ENCODE measurements around the gene RAC3. TPM values are rescaled to one million over a fixed set of nuclear protein-coding genes. Genes with fewer than 3 reads are reported as not detected.
A peak's percentile ranks its signal among the peaks of the same experiment; 100 is the strongest.

RAC3 gene
- total and polyA plus RNA-seq, 9 of the 15 experiments (the other 6 are each of a cell fraction or from before 2014, with no cell fraction given): 0.23 to 292 (median 118) TPM

DNA sequence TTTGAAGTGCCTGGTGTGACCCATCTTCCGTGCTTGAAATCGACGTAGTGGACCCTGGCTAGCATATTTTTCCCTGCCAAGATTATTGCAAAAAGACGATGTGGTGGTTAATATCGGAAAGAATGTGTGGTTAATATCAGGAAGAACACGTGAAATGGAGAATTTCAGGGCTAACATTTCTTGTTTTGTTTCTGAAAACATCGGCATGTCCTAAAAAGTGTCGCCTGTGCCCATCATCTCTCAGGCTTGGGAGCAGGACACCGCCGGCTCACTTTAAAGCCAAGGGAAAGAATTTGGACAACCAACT is 6.4 kb downstream of the RAC3 start (continued):
- TF ChIP-seq, protein P1, sequence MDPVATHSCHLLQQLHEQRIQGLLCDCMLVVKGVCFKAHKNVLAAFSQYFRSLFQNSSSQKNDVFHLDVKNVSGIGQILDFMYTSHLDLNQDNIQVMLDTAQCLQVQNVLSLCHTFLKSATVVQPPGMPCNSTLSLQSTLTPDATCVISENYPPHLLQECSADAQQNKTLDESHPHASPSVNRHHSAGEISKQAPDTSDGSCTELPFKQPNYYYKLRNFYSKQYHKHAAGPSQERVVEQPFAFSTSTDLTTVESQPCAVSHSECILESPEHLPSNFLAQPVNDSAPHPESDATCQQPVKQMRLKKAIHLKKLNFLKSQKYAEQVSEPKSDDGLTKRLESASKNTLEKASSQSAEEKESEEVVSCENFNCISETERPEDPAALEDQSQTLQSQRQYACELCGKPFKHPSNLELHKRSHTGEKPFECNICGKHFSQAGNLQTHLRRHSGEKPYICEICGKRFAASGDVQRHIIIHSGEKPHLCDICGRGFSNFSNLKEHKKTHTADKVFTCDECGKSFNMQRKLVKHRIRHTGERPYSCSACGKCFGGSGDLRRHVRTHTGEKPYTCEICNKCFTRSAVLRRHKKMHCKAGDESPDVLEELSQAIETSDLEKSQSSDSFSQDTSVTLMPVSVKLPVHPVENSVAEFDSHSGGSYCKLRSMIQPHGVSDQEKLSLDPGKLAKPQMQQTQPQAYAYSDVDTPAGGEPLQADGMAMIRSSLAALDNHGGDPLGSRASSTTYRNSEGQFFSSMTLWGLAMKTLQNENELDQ (CRISPR knock-in tag; IDR thresholded peaks at IDR 0.05; ENCODE audit: borderline replicate concordance): no peak
- TF ChIP-seq SP1 (CRISPR knock-in tag; IDR thresholded peaks at IDR 0.05): 0 out of 2 replicates have a peak, but pooled peaks have one; percentile 80
- no peak for TF ChIP-seq HNRNPLL (IDR thresholded peaks at IDR 0.05; ENCODE audit: low read depth, low read length, poor library complexity, severe bottlenecking)
- no peak for TF ChIP-seq ZNF431 (CRISPR knock-in tag; IDR thresholded peaks at IDR 0.05)
- no peak for TF ChIP-seq ATF1 (CRISPR knock-in tag; IDR thresholded peaks at IDR 0.05)
- TF ChIP-seq ATF1 (tag; IDR thresholded peaks at IDR 0.05): no peak
- TF ChIP-seq, protein P2, sequence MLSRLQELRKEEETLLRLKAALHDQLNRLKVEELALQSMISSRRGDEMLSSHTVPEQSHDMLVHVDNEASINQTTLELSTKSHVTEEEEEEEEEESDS (CRISPR knock-in tag; IDR thresholded peaks at IDR 0.05): no peak
- TF ChIP-seq PHF20 (IDR thresholded peaks at IDR 0.05; ENCODE audit: partially characterized antibody): no peak
- TF ChIP-seq, protein P3, sequence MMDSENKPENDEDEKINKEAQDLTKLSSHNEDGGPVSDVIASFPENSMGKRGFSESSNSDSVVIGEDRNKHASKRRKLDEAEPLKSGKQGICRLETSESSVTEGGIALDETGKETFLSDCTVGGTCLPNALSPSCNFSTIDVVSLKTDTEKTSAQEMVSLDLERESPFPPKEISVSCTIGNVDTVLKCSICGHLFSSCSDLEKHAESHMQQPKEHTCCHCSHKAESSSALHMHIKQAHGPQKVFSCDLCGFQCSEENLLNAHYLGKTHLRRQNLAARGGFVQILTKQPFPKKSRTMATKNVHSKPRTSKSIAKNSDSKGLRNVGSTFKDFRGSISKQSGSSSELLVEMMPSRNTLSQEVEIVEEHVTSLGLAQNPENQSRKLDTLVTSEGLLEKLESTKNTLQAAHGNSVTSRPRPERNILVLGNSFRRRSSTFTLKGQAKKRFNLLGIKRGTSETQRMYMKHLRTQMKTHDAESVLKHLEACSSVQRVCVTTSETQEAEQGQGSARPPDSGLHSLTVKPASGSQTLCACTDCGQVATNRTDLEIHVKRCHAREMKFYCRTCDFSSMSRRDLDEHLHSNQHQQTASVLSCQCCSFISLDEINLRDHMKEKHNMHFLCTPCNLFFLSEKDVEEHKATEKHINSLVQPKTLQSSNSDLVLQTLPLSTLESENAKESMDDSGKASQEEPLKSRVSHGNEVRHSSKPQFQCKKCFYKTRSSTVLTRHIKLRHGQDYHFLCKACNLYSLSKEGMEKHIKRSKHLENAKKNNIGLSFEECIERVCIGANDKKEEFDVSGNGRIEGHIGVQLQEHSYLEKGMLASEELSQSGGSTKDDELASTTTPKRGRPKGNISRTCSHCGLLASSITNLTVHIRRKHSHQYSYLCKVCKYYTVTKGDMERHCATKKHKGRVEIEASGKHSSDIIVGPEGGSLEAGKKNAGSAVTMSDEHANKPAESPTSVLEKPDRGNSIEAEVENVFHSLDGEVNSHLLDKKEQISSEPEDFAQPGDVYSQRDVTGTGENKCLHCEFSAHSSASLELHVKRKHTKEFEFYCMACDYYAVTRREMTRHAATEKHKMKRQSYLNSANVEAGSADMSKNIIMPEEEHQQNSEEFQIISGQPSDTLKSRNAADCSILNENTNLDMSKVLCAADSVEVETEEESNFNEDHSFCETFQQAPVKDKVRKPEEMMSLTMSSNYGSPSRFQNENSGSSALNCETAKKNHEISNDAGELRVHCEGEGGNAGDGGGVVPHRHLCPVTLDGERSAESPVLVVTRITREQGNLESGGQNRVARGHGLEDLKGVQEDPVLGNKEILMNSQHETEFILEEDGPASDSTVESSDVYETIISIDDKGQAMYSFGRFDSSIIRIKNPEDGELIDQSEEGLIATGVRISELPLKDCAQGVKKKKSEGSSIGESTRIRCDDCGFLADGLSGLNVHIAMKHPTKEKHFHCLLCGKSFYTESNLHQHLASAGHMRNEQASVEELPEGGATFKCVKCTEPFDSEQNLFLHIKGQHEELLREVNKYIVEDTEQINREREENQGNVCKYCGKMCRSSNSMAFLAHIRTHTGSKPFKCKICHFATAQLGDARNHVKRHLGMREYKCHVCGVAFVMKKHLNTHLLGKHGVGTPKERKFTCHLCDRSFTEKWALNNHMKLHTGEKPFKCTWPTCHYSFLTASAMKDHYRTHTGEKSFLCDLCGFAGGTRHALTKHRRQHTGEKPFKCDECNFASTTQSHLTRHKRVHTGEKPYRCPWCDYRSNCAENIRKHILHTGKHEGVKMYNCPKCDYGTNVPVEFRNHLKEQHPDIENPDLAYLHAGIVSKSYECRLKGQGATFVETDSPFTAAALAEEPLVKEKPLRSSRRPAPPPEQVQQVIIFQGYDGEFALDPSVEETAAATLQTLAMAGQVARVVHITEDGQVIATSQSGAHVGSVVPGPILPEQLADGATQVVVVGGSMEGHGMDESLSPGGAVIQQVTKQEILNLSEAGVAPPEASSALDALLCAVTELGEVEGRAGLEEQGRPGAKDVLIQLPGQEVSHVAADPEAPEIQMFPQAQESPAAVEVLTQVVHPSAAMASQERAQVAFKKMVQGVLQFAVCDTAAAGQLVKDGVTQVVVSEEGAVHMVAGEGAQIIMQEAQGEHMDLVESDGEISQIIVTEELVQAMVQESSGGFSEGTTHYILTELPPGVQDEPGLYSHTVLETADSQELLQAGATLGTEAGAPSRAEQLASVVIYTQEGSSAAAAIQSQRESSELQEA (IDR thresholded peaks at IDR 0.05; ENCODE audit: low read depth): no peak

Data from K562 (cell line).